Stimulated activated CD8-positive, alpha-beta memory T cell treated with anti-CD3 and anti-CD28 coated beads, Interleukin-4, amount 100 ng/mL, for 4 hours (primary cell): ENCODE results near the gene THRB.
"Not testable (repeated sequence)": the region's sequence is repeated elsewhere in the genome, so short reads cannot be mapped to it uniquely, and the experiment has no call there.

Source experiments
- DNase-seq, 2 donors: peaks; one replicate each; pipeline ENCODE4 v3.0.0-alpha.2; 2020; ENCODE audit warnings: low read depth in 2 of 2, low spot score in 1 of 2

The THRB gene

DNA sequence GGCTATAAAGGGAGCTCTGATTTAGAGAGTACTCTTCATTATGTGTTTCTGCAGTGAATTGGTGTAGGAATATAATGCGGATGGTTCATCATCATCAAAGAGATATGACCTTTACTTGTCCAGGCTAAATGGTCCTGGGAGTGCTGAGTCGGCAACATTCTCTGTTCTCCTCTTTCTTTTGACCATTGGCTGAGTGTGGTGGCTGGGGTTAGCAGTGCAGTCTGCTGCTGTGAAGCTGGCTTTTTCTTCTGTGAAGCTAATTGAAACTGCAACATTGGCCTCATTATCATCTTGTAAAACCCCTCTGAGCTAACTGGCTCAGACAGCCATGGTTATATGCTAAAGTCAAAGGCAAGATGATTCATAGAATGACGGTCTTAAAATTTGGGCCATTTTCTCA lies 83.8 kb downstream of the THRB start:
- DNase-seq, result no peak

DNA sequence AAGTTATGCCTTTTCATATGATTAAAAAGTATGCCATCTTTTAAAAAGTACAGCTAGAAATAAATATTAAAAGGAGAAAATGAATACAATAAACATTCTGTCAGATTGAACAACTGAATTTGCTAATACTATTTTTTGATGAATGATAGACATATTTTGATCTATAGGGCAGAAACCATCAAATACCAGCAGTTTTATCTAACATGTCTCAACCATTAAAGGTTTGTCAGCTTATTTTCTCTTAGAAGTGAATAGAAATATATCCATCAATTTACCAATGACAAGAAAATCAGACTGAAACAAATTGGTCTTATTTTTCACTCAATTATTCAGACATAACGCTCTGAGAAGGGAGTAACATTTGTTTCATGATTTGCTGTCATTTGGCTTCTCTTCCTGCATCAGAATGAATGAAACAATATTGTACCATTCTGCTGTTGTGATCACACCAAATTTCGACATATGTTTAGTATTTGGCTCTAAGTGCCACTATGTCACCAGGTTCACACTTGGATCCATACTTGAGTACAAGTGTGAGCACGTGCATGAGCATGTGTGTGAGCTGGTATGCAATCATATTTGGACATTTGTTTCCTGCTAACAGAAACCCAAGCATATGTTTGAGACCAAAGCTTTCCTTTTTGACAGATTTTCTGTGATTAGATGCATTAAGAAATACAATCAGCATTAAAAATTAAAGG lies 86.5 kb downstream of the THRB start:
- DNase-seq, result no peak

DNA sequence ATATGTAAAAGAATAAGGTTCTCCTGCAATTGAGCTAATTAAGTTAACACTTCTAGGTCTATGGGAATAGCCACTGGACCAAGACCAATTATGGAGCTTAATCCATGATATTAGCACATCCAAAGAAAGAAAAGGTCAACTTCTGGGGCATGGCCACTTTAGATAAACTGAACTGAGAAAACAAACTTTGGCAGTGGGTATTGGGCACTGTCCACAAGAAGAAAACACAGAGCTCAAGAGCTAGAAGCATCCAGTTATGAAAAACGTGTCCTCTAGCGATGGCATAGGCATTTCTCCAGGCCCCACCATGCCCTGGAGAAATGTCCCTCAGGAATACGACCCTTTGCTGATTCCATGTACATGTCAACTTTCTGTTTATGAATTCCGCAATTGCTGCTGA lies 87.8 kb downstream of the THRB start:
- no peak for DNase-seq

DNA sequence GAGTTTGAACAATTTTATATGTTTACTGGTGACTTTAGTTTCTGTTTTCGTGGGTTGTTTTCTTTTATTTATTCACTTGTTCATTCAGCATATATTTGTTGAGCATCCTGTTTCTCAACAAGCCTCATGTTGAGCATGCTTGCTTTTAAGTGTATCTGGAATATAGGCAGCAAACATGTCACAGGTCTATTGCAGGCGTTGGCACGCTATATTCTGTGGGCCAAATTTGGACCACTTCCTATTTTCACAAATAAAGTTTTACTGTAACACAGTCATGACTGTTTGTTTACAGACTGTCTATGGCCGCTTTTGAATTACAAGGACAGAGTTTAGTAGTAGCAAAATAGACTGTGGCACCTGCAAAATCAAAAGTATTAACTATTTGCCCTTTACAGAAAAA lies 89.6 kb downstream of the THRB start:
- DNase-seq, result no peak

DNA sequence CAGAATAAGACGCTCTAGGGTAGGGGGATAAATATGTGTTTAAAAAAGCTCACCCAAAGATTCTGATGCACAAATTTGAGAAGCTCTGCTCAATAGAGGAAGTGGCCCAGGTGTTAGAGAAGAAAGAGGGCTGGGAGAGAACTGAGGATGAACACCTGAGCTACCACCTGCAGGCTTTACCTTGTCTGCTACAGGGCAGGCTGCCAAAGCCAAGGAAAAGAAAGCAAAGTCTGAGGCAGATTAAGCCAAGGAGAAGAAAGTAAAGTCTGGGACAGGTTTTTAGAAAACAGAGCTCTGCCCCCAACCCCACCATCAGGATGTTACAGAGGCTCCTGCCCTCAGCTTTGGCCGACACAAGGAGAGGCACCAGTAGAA lies 92.9 kb downstream of the THRB start:
- no peak for DNase-seq

DNA sequence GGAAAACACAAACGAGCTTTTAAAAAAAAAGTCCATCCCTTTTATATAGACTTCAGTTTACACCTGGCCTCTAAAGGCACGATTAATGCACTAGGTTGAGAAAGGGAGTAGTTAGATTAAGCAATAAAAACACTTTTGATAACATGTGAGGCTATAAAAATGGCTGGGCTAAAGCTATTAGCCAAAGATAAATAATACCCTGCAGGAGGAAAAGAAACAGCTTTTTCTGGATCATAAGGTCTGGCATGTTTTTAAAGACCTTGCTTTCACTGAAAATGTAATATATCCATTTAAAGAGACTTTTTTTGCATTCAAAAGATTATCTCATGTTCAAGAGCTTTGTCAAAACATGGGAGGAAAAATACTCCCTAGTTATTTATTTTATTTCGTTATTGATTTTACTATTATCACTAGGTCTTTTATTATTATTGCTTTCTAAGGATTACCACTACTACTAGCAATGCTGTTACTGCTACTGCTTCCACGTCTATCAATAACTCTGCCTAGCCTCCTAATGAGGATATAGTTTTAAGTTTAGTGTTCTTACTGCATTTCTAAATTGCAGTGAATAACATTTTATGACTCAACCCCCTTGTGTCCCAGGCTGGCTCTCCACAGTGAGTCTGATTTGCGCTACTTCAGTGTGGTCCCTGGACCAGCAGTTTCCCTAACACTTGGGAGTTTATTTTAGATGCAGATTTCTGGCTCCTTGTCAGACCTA lies 93.4 kb downstream of the THRB start:
- DNase-seq, result no peak

DNA sequence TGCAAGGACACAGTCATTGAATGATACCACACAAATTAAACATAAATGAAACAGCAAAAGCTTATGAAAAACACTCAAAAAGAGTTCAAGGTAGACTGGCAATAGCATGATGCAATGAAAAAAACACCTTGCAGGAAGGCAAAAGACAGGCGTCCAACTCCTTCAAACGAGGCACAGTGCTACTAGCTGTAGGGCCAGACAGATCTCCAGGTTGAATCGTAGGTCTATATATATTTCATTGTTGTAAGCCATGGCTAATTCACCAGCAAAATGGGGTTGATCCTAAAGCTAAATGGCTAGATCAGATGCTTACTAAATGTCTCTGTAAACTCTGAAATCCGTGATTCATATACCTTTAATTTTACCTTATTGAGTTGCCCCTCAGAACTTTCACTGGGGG lies 94.2 kb downstream of the THRB start:
- no peak for DNase-seq

DNA sequence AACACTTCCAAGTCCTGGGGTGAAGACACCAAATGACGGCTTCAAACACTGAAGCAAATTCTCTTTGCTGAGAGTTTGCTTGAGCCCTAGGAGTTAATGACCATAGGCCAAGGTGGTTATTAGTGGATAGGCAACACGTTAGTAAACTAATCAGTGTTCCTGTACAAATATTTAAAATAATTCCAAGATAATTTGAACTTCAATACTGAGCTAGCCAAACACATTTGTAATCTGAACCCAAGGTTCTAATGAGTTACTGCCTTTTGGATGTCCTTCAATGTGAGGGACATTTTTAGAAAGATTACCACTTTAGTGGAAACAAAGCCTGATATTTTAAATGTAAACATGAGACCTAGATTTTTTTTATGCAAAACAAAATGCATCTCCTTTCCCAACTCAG lies 94.6 kb downstream of the THRB start:
- no peak for DNase-seq

DNA sequence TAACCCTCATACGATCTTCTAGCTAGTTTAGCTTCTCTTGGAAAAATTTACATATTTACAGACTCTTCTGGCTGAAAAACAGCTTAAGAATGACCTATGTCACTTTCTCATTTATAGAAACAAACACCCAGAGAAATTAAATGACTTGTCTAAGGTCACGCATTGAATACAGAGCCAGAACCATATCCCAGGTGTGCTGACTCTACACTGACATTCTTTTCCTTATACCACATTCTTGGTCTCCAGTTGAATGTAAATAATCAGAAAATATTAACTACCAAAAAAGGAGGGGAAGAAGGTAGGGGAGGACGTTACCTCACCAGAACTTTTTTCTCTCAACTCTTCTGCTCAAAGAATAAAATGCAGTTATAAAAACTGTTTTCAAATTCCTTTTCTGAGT lies 95.0 kb downstream of the THRB start:
- no peak for DNase-seq

DNA sequence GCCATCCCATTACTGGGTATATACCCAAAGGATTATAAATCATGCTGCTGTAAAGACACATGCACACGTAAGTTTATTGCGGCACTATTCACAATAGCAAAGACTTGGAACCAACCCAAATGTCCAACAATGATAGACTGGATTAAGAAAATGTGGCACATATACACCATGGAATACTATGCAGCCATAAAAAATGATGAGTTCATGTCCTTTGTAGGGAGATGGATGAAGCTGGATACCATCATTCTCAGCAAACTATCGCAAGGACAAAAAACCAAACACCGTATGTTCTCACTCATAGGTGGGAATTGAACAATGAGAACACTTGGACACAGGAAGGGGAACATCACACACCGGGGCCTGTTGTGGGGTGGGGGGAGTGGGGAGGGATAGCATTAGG lies 95.9 kb downstream of the THRB start:
- not testable (repeated sequence) for DNase-seq

DNA sequence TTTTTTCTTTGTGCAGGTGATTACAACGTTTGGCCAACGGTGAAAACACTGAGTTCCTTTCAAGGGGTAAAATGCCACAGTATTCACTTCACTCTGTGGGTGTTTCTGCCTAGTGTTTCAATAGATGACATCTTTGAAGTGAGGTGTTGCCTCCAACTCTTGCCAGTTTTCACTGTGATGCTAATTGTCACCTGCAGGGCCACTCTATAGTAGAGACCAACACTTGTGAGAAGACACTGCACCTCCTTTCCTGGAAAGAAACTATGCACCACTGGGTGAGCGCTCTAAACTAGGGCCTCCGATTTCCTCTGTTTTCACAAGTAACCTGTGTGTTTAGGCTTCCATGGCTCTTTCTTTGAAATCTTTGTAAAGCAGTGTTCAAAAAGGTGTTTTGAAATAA lies 98.3 kb downstream of the THRB start:
- DNase-seq, result no peak

DNA sequence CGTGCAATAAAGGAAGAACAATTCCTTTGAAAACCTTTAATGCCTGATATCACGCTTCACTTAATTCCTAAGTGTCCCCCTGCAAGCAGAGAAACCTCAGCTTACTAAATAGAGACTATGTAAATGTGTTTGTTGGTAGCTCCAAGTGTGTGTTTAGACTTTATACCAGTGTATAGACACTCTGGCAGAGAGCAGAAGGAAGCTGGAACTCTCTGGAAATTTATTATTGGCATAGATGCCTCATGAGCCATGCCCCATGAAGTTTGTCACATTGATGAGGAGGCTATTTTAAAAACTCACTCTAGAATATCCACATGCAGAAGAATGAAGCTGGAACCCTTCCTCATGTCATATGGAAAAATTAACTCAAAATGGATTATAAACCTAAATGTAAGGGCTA lies 99.9 kb downstream of the THRB start:
- DNase-seq, result no peak

DNA sequence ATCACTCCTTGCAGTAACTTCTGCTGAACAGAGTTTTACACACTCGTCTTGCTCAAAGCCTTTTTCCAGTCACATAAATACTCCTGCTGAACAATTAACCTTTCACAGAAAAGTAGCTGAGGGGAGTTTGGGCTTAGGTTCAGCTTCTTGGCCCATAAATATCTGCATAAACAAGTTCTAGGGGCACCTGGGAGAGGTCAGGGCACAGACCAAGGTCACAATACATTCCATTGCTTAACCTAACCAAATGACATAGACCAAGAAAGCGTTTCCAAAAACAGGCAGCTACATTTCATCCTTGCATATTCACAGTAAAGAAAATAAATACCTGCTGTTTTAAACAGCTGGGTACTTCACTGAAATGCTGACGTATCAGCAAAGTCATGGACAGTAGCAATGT lies 101.3 kb downstream of the THRB start:
- no peak for DNase-seq

DNA sequence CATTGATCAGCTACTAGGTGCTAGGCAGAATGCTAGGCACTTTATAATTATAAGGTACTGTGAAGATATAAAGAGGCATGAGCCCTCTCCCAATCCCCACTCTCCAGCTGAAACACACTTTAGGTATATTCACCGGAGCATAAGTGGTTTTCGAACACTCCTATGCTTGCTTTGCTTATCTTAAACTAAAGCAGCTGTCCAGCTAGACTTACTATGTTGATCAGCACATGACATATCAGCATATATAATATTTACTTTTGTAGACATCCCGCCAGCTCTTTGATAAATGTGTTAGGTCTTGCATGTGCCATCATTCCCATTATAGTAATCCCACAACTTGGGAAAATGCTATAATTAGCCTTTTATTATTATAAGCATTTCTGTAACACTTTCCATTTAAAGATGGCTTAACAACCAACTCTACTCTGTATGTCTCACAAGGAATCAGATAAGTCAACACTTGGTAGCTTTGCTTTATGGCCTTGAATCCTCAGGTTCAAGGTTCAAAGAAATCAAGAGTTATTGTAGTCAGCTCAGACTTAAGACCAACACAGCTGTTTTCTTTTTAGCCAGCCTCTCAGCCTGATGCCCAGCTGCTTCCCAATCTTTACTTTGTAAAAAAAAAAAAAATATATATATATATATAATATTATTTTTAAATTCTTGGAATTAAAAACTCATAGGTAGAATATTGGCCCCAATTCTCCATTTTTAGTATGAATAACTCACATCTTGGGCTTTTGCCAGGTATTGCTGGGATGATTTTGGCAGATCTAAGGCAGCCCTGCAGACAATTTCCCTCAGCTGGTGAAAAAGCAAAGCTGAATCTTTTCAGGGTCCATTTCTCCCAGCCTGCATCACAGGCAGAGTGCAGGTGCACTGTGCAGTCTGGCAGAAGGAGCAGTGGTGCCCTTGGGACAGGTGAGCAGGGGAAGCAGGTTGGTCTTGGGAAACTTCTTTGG lies 104.2 kb downstream of the THRB start:
- DNase-seq, result no peak

DNA sequence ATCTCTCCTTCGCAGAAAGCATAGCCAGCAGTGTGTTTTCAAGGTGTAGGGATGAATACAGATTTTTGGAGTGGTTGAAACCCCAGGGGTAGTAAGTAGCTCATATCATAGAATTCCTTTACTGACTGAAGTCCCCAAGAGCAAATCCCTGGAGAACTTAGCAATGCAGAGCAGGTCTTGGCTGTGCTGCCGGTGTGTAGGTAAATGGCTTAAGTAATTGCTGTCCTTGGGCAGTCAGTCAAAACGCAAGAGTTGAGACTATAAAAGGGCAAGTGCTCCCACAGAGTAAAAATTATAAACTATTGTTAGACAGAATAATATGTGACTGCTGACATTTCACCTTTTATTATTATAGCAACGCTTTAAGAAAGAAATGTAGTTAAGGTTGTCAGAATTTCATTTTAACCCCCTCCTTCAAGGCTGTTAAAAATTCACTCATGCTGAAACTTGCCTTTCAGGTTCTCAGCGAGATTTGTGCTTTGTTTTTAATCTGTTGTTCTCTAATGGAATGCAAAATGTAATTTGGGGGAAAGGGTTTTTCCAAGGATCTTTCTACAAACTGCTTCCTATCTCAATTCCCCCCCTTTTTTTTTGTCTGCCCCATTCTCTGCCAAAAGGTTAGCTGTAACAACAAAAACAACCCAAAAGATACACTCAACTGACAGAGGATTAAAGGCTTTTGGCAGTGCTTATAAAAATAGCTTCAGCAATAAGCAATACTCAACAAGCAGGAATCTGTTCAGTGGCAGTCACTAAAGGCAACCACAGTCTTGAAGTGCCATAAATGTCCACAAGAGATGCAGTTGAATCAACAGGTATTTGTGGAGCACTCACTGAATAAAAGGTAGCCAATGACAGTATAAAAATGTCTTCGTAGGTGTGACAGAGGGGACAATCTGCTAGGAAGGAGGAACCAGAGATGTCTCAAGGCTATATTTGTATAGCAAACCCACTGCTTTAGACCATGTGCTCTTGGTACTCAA lies 105.3 kb downstream of the THRB start:
- no peak for DNase-seq

DNA sequence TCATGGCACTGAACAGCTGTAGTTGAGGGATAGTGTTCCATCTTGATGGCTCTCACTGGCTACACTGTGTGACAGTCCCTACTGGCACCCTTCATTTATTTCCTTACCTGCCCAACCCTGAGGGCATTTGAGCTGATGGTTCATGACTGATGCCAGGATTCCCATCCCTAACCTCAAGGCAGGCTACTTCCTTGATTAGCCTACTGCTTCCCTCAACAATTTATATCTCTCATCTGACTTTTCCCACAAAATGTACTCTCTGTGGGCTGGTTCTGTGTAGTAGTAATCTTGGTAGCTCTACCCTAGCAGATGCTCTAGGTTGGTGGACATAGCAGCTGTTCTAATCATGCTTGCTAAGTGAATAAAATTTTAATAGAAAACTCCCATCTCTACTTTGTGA lies 106.0 kb downstream of the THRB start:
- no peak for DNase-seq

DNA sequence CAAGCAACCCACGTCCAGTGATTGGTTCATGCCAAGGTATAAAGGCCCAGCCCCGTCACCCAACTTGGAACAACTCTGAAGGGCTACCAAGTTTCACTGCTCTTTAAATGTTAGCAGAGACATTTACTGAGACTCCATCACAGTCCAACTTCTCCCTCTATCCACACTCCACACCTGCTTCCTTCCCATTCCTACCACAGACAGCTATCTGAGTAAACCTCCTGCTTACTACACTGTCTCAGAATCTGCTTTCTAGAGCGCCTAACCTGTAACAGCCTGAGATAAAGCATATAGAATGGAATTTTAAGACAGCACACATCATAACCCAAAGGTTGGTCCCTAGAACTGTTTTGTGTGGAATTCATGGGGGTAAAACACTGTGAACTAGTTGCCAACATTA lies 106.5 kb downstream of the THRB start:
- DNase-seq, result no peak

DNA sequence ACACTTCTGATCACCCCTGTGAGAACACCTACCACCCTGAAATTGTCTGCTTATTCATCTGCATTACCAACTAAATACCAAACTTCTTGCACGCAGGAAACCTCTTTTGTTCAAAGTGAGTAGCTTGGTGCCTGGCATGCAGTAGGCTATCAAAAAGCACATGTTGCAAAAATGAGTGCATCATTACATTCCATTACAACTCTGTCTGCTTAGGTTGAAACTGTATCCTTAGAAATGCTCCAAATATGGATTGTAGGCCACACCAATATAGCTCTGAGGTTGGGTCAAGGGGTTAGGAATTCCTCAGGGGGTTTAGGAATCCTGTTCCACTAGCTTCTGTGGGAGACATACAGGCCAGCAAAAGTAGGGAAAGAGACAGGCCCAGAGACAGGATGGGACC lies 107.2 kb downstream of the THRB start:
- no peak for DNase-seq

DNA sequence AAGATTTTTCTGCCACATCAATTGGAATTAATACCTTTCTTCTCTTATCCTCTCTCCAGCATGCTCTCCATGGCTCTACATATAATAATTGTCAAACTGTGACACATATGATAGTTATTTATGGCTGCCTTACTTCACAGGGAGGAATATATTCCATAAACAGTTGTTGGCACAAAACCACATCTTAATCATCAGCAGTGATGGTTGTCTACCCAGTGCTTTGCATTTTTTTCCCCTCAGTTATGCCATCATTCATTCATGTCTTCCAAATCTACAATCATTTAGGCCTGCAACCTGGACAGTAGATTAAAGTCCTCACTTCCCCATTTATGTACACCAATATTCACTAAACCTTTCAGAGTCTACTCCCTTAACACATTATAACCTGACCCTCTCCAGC lies 107.7 kb downstream of the THRB start:
- DNase-seq, result no peak

DNA sequence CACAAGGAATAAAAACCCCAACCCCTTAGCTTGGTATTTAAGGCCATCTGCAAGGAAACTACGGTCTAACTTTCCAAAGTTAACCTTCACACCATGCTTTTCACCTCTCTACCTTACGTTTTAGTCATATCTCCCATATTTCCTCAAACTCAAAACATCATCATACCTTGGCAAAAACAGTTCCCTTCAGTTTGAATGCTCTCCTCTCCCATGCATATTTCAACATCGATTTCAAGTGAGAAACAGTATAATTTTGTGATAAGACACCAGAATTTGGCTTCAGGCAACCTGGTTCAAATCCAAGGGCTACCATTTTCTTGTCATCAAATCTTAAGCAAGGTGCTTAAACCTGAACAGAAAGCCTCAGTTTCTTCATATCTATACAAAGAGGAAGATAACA lies 108.2 kb downstream of the THRB start:
- DNase-seq, result no peak
